Karpas-422 (cell line): ENCODE results near the gene GNB1L. TPM values are rescaled to one million over a fixed set of nuclear protein-coding genes. Genes with fewer than 3 reads are reported as not detected.

ENCODE experiments used
- DNase-seq: peaks from one replicate; pipeline ENCODE4 v3.0.0-alpha.2; 2015
- H2AFZ ChIP-seq: fragments of 200-600 bp; sonication (generic); 2 replicates; pipeline ENCODE4 v1.6.1; 2014; ENCODE audit warnings: antibody characterized with exemption, low read length, mixed read lengths
- H3K27ac ChIP-seq: fragments of 200-600 bp; sonication (generic); 2 replicates; pipeline ENCODE4 v1.5.1; 2014; ENCODE audit warnings: mild to moderate bottlenecking, low read length, moderate library complexity
- H3K27me3 ChIP-seq: fragments of 200-600 bp; sonication (generic); 2 replicates; pipeline ENCODE4 v1.6.1; 2014; ENCODE audit warnings: low read length, mixed read lengths
- H3K36me3 ChIP-seq: fragments of 200-600 bp; sonication (generic); 2 replicates; pipeline ENCODE4 v1.6.1; 2014; ENCODE audit warnings: low read length, mixed read lengths; ENCODE audit not compliant: insufficient read depth
- H3K4me1 ChIP-seq: fragments of 200-600 bp; sonication (generic); 2 replicates; pipeline ENCODE4 v1.6.1; 2014; ENCODE audit warnings: mild to moderate bottlenecking, low read length, mixed read lengths
- H3K4me2 ChIP-seq: fragments of 200-600 bp; sonication (generic); 2 replicates; pipeline ENCODE4 v1.6.1; 2014; ENCODE audit warnings: low read length, low read depth, mild to moderate bottlenecking; ENCODE audit not compliant: poor library complexity, severe bottlenecking
- H3K4me3 ChIP-seq: fragments of 200-600 bp; sonication (generic); 2 replicates; pipeline ENCODE4 v1.5.1; 2014; ENCODE audit warnings: mild to moderate bottlenecking, antibody characterized with exemption, low read length, mixed read lengths
- H3K79me2 ChIP-seq: fragments of 200-600 bp; sonication (generic); 2 replicates; pipeline ENCODE4 v1.6.1; 2014; ENCODE audit warnings: mild to moderate bottlenecking, low read length, mixed read lengths
- H3K9ac ChIP-seq: fragments of 200-600 bp; sonication (generic); 2 replicates; pipeline ENCODE4 v1.6.0; 2014; ENCODE audit warnings: low read length
- H3K9me2 ChIP-seq: fragments of 200-600 bp; sonication (generic), shearing (Covaris generic); replicated peaks from 2 replicates; pipeline ENCODE4 v1.6.0; 2014; ENCODE audit warnings: mild to moderate bottlenecking, low read length, moderate library complexity; ENCODE audit not compliant: insufficient read depth
- H3K9me3 ChIP-seq: fragments of 300-700, 200-600 bp; sonication (generic); 2 replicates; pipeline ENCODE4 v1.6.1; 2014; ENCODE audit warnings: low read length, mixed read lengths
- H4K20me1 ChIP-seq: fragments of 200-600 bp; sonication (generic); 2 replicates; pipeline ENCODE4 v1.6.1; 2014; ENCODE audit warnings: mild to moderate bottlenecking, antibody characterized with exemption, low read length, low read depth; ENCODE audit not compliant: insufficient read depth
- total RNA-seq: library from RNA; depleted of rRNA; stranded (reverse); fragments of >200 nt; shearing (Covaris generic); gene quantifications from 2 replicates; pipeline ENCODE4 v1.2.3, GENCODE V29; 2014; ENCODE audit warnings: low replicate concordance; rRNA removed

Gene GNB1L
- total RNA-seq, result 4.4 and 8.5 TPM in 2 replicates

GRCh38 chr22:19854778-19855503, at the start of gene GNB1L, which contains the start of gene RTL10:
GNB1L (minus strand) TSS chr22:19854874; CDS start chr22:19821355, 33,519 bp downstream.
RTL10 (minus strand) TSS chr22:19854874; CDS start chr22:19852261, 2,613 bp downstream.
- Histone ChIP-seq H3K27ac (peak within 1 kb of the TSS; percentile 49), H3K4me1 (peaks cover 18% of the 10 kb centered on the region), H3K27me3 (no peaks in the 10 kb centered on the region), H3K4me2 (peak within 1 kb of the TSS; percentile 91), H4K20me1 (peaks cover 14% of the 10 kb centered on the region; the same call in 1 of the 2 replicates), H3K9me2 (no peaks in the 10 kb centered on the region), H3K9me3 (no peaks in the 10 kb centered on the region), H2AFZ (no peak within 1 kb of the TSS), H3K9ac (peak within 1 kb of the TSS; percentile 98), H3K36me3 (no peaks in the 10 kb centered on the region; the same call in 1 of the 2 replicates), H3K79me2 (peaks cover 49% of the 10 kb centered on the region), H3K4me3 (peak within 1 kb of the TSS; percentile 89)
- DNase-seq, result peak; percentile 99

- H3K9me3 ChIP-seq, result no peaks in the 10 kb centered on the region
- H3K9me2 ChIP-seq, result no peaks in the 10 kb centered on the region
- no peak overlapping the region for H3K4me3 ChIP-seq
- no peaks in the 10 kb centered on the region for H4K20me1 ChIP-seq
- no peak overlapping the region for H3K27ac ChIP-seq
- H3K79me2 ChIP-seq, result no peaks in the 10 kb centered on the region
- no peak overlapping the region for H3K9ac ChIP-seq
- no peak for DNase-seq
- H3K27me3 ChIP-seq, result no peaks in the 10 kb centered on the region
- no peak overlapping the region for H2AFZ ChIP-seq
- H3K4me1 ChIP-seq, result peaks cover 11% of the 10 kb centered on the region
- no peak overlapping the region for H3K4me2 ChIP-seq
- no peaks in the 10 kb centered on the region for H3K36me3 ChIP-seq
Observed at GRCh38 chr22:19904174-19904856, 49.6 kb upstream of the GNB1L start.

GRCh38 chr22:19903513-19903912, 48.8 kb upstream of the GNB1L start:
- Histone ChIP-seq H3K4me1 (peaks cover 11% of the 10 kb centered on the region), H3K27ac (no peak overlapping the region), H4K20me1 (no peaks in the 10 kb centered on the region), H2AFZ (no peak overlapping the region), H3K9me3 (no peaks in the 10 kb centered on the region), H3K4me2 (no peak overlapping the region), H3K79me2 (no peaks in the 10 kb centered on the region), H3K4me3 (no peak overlapping the region), H3K9me2 (no peaks in the 10 kb centered on the region), H3K9ac (no peak overlapping the region), H3K27me3 (no peaks in the 10 kb centered on the region), H3K36me3 (no peaks in the 10 kb centered on the region)
- DNase-seq, result no peak

DNA sequence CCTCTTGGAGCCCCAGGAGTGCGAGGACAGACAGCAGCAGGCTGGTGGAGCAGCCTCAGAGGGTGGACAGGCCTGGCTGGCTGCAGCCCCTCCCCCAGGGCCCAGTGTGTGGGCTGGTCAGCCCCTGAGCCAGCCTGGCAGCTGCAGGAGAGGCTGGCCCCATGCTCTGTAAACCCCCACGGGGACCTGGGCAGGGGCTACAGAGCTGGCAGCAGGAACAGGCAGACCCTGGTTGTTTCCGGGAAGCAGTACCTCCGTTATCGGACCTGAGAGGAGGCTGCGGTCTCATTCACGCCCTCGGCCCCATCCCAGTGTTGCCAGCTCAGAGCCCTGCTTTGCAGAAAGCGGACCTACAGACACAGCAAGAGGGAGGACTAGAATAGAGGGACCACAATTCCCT, 48.4 kb upstream of the GNB1L start:
- H3K27ac ChIP-seq, result no peak overlapping the region
- no peaks in the 10 kb centered on the region for H3K9me2 ChIP-seq
- no peak overlapping the region for H3K4me3 ChIP-seq
- no peaks in the 10 kb centered on the region for H3K27me3 ChIP-seq
- no peak overlapping the region for H3K4me2 ChIP-seq
- DNase-seq, result no peak
- no peaks in the 10 kb centered on the region for H3K79me2 ChIP-seq
- no peak overlapping the region for H2AFZ ChIP-seq
- H3K9ac ChIP-seq, result no peak overlapping the region
- no peaks in the 10 kb centered on the region for H3K36me3 ChIP-seq
- H3K4me1 ChIP-seq, result peaks cover 11% of the 10 kb centered on the region
- H4K20me1 ChIP-seq, result no peaks in the 10 kb centered on the region
- H3K9me3 ChIP-seq, result no peaks in the 10 kb centered on the region

DNA sequence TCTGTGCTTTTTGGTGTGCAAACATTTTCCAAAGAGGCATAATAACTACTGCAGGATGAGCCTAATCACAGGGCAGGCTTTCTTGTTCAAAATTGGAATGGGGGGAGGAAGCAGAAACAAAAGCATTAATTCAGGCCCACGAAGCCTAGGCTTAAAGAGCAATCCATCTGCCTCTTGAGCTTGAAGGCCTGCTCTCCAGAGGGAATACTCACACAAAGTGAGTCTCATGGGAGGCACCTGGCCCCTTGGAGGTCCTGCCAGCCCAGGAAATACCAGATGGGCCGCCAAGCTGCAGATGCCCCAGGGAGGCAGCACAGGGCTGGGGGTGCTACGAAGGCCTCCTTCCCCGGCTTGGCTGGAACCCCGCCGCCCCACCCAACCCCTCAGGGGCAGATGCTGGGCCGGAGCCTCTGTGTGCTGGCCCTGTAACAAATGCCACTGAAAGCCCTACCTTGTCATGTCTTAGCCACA, 47.6 kb upstream of the GNB1L start:
- Histone ChIP-seq H4K20me1 (no peaks in the 10 kb centered on the region), H3K4me2 (no peak overlapping the region), H3K9me2 (no peaks in the 10 kb centered on the region), H3K4me1 (peaks cover 11% of the 10 kb centered on the region), H3K79me2 (no peaks in the 10 kb centered on the region), H3K9me3 (no peaks in the 10 kb centered on the region), H3K9ac (no peak overlapping the region), H3K4me3 (no peak overlapping the region), H2AFZ (no peak overlapping the region), H3K27ac (no peak overlapping the region), H3K27me3 (no peaks in the 10 kb centered on the region), H3K36me3 (no peaks in the 10 kb centered on the region)
- DNase-seq, result no peak

GRCh38 chr22:19901577-19902244, 47.0 kb upstream of the GNB1L start:
- no peaks in the 10 kb centered on the region for H3K36me3 ChIP-seq
- no peaks in the 10 kb centered on the region for H3K9me3 ChIP-seq
- no peak overlapping the region for H3K27ac ChIP-seq
- no peak overlapping the region for H3K4me2 ChIP-seq
- H2AFZ ChIP-seq, result no peak overlapping the region
- no peak overlapping the region for H3K4me3 ChIP-seq
- H3K4me1 ChIP-seq, result peaks cover 15% of the 10 kb centered on the region
- no peaks in the 10 kb centered on the region for H3K9me2 ChIP-seq
- DNase-seq, result no peak
- no peaks in the 10 kb centered on the region for H4K20me1 ChIP-seq
- no peaks in the 10 kb centered on the region for H3K79me2 ChIP-seq
- H3K27me3 ChIP-seq, result no peaks in the 10 kb centered on the region
- H3K9ac ChIP-seq, result no peak overlapping the region

DNA sequence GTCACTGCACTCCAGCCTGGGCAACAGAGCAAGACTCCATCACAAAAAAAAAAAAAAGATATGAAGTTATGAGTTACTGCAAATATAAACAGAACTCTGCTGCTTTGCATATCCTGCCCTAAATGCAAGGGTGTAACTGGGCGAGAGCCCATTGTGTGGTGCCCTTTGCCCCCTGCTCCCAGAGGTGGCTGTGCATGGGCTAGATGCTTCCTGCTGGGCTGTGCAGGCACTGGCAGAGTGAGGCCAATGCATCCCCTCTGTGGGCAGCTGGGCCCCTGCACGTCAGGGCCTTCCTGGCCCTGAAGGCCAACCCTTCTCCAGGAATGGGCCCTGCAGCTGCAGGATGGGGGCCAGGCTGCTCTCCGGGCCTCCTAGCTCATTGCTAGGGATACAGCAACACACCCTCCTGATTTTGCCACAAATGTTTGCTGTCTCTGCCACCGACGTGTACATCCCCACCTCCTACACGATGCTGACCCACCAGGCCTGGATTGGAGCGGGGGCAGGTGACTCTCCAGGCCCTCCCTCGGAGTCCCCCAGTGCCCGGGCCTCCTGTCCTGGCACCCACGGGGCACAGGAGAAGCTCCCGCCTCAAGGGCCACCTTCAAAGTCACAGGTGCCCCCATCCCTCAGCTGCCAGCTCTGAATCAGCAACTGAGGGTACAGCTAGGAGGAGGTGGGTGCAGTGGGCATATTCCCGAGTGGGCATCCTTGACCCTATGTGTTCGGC, 46.2 kb upstream of the GNB1L start:
- H3K27ac ChIP-seq, result no peak overlapping the region
- H2AFZ ChIP-seq, result no peak overlapping the region
- H3K79me2 ChIP-seq, result no peaks in the 10 kb centered on the region
- no peak overlapping the region for H3K9ac ChIP-seq
- no peak overlapping the region for H3K4me2 ChIP-seq
- H3K9me3 ChIP-seq, result no peaks in the 10 kb centered on the region
- peaks cover 18% of the 10 kb centered on the region for H3K4me1 ChIP-seq
- H3K27me3 ChIP-seq, result no peaks in the 10 kb centered on the region
- no peak overlapping the region for H3K4me3 ChIP-seq
- H3K36me3 ChIP-seq, result no peaks in the 10 kb centered on the region
- no peaks in the 10 kb centered on the region for H3K9me2 ChIP-seq
- DNase-seq, result no peak
- no peaks in the 10 kb centered on the region for H4K20me1 ChIP-seq
